Left ventricle myocardium superior (tissue), 1 donor: Measurements from ENCODE around the gene TCF7L2. TPM values are rescaled to one million over a fixed set of nuclear protein-coding genes. Genes with fewer than 3 reads are reported as not detected.

Experiments used
- ATAC-seq: fragments of 200-7000 bp; cut with Tn5 transposase; one replicate; pipeline ENCODE4 v1.9.1; 2020; ENCODE audit warnings: mild to moderate bottlenecking, moderate library complexity
- DNase-seq: peaks from one replicate; pipeline ENCODE4 v3.0.0-alpha.2; 2020
- intact Hi-C: fragments of 100-400 bp; cut with micrococcal nuclease; formaldehyde crosslinking; loops from one replicate; pipeline ENCODE4 v1.11.0; 2022
- total RNA-seq: library from RNA; stranded (reverse); fragmentation: NEBNext Ultra II Directional; extraction: Animal tissue kit (Norgen Biotek cat#: 25700); gene quantifications from one replicate; pipeline ENCODE4 v1.2.1, GENCODE V29; 2021
- donor health status: DM: no; HTN: yes; CAD: no; lungs with severe emphysema.

Gene TCF7L2
- total RNA-seq, 1 donor from 2014 or later, result 13.5 TPM

- DNase-seq (peak; percentile 87), ATAC-seq (peak; percentile 95)
- intact Hi-C loops, result loop anchor here (10.0 kb wide), 3 partner anchors 258 to 402 kb away; no protein-coding TSS in a partner anchor
Measured at GRCh38 chr10:113126229-113127201, 176.5 kb downstream of the TCF7L2 start.

GRCh38 chr10:113127261-113127900, 177.3 kb downstream of the TCF7L2 start:
- ATAC-seq (no peak), DNase-seq (no peak)
- intact Hi-C loops, result loop anchor here (10.0 kb wide), 3 partner anchors 257 to 403 kb away; no protein-coding TSS in a partner anchor

- no peak for ATAC-seq
- no peak for DNase-seq
- intact Hi-C loops, result loop anchor here (10.0 kb wide), 3 partner anchors 257 to 403 kb away; no protein-coding TSS in a partner anchor
Measured at GRCh38 chr10:113127901-113128283, 177.8 kb downstream of the TCF7L2 start.

- ATAC-seq (no peak), DNase-seq (no peak)
- intact Hi-C loops, result loop anchor here (10.0 kb wide), 3 partner anchors 256 to 404 kb away; no protein-coding TSS in a partner anchor
Measured at GRCh38 chr10:113128450-113129070, 178.5 kb downstream of the TCF7L2 start.

DNA sequence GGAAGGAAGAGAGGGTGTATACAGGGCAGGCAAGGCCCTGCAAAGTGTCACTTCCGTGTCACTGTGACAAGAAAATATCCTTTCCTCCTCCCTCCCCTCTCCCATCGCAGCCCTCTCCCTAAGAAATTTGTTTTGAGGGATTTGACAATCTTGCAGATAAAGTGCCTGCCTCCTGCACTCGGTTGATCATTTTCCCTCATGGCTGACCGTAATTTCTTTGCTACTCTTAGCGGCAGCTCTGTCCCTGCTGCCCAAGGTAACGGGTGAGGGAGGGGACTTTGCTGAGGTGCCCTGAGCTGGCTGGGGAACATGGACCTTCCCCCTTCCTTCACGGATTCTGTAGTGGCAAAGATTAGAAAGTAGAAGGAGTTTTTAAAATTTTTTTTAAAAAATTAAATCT, 179.1 kb downstream of the TCF7L2 start:
- ATAC-seq, result peak; percentile 24
- intact Hi-C loops, result loop anchor here (10.0 kb wide), 3 partner anchors 256 to 404 kb away; no protein-coding TSS in a partner anchor
- no peak for DNase-seq

DNA sequence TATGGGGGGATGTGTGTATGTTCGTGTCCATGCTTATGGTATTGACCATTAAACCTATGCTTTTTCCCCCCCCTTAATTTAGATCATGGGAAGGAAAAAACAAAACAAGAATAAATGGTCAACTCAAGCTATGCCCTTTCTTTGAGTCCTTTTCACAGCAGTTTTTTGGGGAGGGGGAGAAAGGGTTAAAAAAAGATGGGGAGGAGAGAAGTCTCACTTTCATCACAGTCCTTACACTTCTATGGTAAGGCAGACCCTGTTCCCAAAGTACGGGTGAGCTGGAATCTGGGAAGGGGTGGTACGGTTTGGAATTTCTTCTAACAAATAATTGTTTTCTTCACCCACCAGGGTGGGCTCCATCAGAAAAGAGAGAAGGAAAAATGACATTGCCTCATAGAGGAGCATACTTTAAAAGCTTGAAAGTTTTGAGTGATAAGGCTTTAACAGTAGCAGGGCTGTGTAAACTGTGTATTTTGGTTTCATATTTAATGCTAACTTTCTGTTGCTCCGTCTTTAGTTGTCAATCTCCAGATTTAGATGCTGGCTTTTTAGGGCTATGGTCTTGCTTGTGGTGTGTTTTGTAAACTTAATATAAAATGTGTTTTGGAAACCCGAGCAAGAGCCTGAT, 180.1 kb downstream of the TCF7L2 start:
- DNase-seq, result no peak
- intact Hi-C loops, result no loop called here
- ATAC-seq, result no peak

DNA sequence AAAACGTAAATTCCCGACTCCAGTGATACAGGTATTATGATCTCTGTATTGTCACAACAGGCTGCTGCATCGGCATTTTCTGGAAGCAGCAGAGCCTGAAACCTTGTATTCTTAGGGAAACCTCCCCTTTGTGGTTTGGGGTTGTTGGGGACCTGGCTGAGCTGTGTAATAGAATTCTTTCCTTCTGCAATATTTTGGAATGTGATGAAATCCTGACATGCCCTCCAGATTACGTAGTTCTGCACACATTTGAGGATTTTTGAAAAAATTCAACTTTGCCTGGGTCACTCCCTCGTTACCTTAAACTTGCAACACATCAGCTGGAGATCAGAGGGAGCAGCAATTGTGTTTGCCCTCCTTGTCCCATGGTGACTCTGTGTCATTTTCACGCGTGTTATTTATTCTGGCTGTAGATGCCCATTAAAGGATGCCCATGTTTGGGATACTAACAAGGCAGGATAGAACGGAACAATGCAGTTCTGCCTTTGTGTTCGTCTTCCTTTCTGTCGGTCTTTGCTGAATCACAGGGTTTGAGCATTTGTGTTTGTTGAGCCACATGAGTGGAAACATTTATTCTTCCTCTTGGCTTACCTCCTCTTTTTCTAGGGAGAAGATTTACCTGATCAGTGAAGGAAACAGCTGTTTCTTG, 181.7 kb downstream of the TCF7L2 start:
- DNase-seq (no peak), ATAC-seq (peak; percentile 72)
- intact Hi-C loops, result no loop called here

GRCh38 chr10:113132591-113133121, 182.6 kb downstream of the TCF7L2 start:
- DNase-seq, result no peak
- intact Hi-C loops, result no loop called here
- peak; percentile 36 for ATAC-seq

GRCh38 chr10:113133497-113134115, 183.6 kb downstream of the TCF7L2 start:
- intact Hi-C loops, result no loop called here
- ATAC-seq (no peak), DNase-seq (no peak)

- DNase-seq, result no peak
Measured at GRCh38 chr10:113135025-113135424, 185.0 kb downstream of the TCF7L2 start.

DNA sequence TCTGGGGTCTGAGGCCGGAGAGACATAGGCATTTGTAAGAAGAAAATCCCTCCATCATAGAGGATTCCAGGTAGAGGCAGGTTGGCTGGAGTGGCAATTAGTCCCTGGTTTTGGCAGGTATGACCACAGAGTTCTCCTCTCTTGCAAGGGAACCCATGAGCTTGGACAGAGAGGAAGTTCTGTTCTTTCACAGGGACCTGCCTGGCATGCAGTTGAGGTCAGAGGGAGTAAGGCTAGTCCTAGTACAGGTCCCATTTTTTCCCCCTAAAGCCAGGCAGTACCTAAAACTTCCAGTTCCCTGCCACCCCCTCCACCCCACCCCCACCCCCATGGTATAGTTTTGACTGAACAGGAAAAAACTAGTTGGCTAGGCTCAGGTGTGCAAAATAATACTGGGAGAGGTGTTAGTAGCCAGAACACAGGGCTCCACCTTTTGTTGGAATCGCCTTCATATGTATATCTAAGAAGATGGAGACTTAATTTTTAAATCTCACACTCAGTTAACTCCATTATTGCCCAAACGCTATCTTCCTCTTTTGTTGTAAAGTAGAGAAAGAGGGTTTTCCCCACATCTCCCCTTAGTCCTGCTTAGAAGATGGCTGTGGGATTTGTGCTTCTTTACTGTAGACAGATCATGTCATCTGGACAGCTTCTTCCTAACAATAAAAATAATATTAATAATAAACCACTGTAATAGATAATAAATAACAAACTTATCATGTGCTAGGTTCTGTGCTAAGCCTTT, 188.1 kb downstream of the TCF7L2 start:
- no peak for ATAC-seq
- DNase-seq, result no peak
- intact Hi-C loops, result no loop called here

More at GRCh38 chr10:113135025-113135424, 185.0 kb downstream of the TCF7L2 start:
- no peak for ATAC-seq
- intact Hi-C loops, result no loop called here

DNA sequence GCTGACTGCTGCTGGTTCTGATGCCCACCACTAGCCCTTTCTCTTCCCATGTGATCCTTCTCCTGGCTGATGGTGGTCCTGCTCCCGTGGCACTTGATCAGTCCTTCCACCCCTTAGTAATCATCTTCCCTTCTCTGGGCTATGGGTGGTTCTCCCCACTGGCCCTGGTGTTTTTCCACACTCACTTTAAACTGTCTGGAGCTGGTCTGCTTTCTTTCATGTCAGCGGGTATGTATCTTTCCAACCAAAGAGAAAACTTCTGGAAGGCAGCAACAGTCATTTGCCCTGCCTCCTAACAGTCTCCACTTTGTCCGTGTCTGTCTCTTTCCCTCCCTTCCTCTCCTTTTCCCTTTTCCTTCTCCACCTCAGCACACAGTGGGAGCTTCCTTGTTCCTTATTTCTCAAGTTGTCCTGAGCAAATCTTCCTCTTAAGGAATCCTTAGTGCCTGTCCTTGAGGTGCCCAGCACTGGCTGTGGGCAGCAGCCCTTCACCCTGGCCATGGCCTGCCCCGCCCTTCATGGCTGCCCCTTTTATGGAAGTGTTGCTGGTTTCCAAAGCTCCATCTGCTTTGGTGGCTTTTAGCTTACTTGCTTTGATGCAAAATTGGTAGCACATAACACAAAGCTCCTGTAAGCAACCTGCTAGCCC, 189.0 kb downstream of the TCF7L2 start:
- ATAC-seq, result peak; percentile 55
- intact Hi-C loops, result no loop called here
- DNase-seq, result no peak

DNA sequence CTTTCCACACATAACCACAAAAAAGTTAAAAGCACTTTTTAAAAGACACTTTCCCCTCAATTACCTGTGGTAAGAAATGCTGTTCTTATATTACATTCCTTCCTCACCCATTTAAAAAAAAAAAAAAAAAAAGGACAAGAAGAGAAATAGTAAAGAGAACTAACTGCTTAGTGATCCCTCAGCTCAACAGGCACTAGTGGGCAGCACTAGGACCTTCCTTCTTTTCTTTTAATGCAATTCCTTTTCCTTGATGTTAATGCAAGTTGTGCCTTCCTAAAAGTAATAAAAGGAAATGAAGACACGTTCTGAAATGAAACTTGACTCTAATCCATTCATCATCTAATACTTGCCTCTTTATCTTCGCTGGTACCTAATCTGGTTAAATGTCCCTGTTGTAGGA, 189.7 kb downstream of the TCF7L2 start:
- ATAC-seq, result no peak
- intact Hi-C loops, result no loop called here

DNA sequence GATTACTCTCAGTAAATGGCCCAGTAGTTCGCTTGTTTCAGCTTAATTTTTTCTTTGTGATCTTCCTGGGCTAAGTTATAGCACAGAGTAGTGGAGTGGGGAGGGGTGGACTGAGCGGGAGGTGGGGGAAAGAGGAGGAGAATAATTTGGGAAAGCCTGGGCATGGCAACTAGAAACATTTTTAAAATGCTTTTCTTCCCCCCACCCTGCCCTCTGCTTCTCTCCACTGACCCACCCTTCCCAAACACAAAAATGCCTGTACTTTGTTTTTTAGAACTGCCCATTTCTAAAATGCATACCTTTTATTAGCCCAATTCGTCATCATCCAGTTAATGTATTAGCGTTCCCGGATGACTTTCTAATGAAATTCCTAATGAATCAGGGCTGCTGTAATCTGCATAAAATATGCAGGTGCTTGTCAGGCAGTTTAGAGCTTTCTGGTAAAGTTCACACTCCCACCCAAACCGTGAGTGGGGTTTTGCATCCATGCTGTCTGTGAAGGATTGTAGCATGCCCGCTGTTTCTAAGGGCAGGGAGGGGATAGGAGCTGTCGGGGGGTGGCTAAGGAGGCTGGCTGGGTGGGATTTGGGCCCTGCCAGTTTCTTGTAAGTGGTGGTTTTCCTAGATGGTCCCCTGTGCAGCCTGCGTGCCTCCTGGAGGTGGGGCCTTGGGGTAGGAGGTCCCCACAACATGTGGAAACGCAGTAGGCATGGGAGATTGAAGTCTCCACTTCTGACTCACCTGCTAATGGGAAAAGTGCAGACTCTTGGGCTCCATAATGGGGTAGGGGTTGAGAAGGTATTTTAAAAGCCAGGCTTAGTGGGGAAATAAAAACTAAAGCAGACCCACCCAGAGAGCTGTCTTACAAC, 190.3 kb downstream of the TCF7L2 start:
- intact Hi-C loops, result no loop called here
- ATAC-seq, result no peak
- DNase-seq, result no peak

More for the DNA sequence above, 189.7 kb downstream of the TCF7L2 start:
- DNase-seq, result no peak

DNA sequence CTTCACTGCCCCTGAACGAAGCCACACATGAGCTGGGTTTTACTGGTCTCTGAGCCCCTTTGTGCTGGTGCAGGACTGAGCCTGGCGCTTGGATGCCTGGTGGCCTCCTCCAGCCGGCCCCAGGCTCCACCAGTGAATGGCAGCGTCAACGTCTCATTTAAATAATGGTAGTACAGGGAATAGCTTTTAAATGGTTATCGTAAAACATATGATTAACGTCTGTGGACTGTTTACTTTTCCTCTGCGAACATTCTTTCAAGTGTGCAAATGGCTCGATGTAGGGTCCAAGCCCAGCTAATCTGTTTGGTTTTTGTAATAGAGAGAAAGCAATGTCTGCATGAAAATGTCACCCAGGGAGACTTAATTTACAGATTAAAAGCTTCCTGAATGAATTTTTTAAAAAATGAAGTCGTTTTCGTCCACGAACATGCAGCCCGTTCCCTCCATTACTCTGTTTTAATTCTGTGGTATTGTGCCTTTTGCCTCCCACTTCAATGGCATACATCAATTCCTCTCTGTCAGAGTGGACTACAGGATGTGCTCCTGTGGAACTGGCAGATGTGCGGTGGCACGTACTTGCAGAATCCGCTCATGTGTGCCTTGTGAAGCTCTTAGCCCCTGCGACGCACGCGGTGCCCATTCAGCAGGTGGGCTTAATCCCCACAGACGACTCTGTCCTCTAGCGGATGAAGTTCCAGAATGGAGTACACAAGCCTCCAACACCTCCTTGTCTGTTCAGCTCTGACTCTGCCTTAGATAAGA, 192.7 kb downstream of the TCF7L2 start:
- intact Hi-C loops, result no loop called here
- DNase-seq, result no peak
- no peak for ATAC-seq
